OCI-LY7 (cell line): ENCODE data around the gene GNLY. TPM values are rescaled to one million over a fixed set of nuclear protein-coding genes. Genes with fewer than 3 reads are reported as not detected.

ENCODE experiments used
- BruUV-seq: library from RNA; stranded (reverse); fragments of 400-500 nt; replicated peaks from 2 replicates; lab custom pipeline; 2021; lab: Mats Ljungman, UMichigan
- CTCF ChIA-PET: fragments of 300-600 bp; sonication (Branson Sonifier 250); formaldehyde crosslinking; loops from one replicate; lab custom pipeline; 2022; ENCODE audit warnings: antibody characterized with exemption; ENCODE audit not compliant: unreplicated experiment; lab: Charles Lee
- POLR2A ChIA-PET: fragments of 300-600 bp; sonication (Branson Sonifier 250); formaldehyde crosslinking; loops from one replicate; lab custom pipeline; 2022; ENCODE audit warnings: antibody characterized with exemption; lab: Charles Lee
- DNase-seq: peaks from one replicate; pipeline ENCODE4 v3.0.0-alpha.2; 2015; ENCODE audit warnings: low spot score
- H2AFZ ChIP-seq: fragments of 200-600 bp; sonication (generic), shearing (Covaris generic); 2 replicates; pipeline ENCODE4 v1.6.1; 2014; ENCODE audit warnings: mild to moderate bottlenecking, antibody characterized with exemption, low read length, moderate library complexity
- H3K27ac ChIP-seq: fragments of 200-600 bp; sonication (generic); 2 replicates; pipeline ENCODE4 v1.5.1; 2014; ENCODE audit warnings: mixed run types, low read depth, mild to moderate bottlenecking, moderate library complexity, low read length, inconsistent platforms; ENCODE audit not compliant: poor library complexity, severe bottlenecking
- H3K36me3 ChIP-seq: fragments of 200-600 bp; sonication (generic); 2 replicates; pipeline ENCODE4 v1.6.1; 2014; ENCODE audit warnings: mild to moderate bottlenecking, antibody characterized with exemption, low read length, moderate library complexity, mixed read lengths; ENCODE audit not compliant: insufficient read depth
- H3K4me1 ChIP-seq: fragments of 200-600 bp; sonication (generic); 2 replicates; pipeline ENCODE4 v1.5.1; 2014; ENCODE audit warnings: mild to moderate bottlenecking, low read length; ENCODE audit not compliant: insufficient read depth, poor library complexity, severe bottlenecking
- H3K4me2 ChIP-seq: fragments of 200-600 bp; sonication (generic); 2 replicates; pipeline ENCODE4 v1.6.1; 2014; ENCODE audit warnings: mild to moderate bottlenecking, low read length
- H3K4me3 ChIP-seq: fragments of 200-600 bp; sonication (generic); 2 replicates; pipeline ENCODE4 v1.5.1; 2014; ENCODE audit warnings: mild to moderate bottlenecking, low read depth, low read length; ENCODE audit not compliant: poor library complexity, severe bottlenecking
- H3K79me2 ChIP-seq: fragments of 200-600 bp; sonication (generic); 2 replicates; pipeline ENCODE4 v1.6.1; 2016; ENCODE audit warnings: low read depth, mild to moderate bottlenecking, low read length, moderate library complexity, mixed read lengths; ENCODE audit not compliant: insufficient read depth
- H3K9me2 ChIP-seq: fragments of 200-600 bp; sonication (generic); 2 replicates; pipeline ENCODE4 v1.6.1; 2016; ENCODE audit warnings: mild to moderate bottlenecking, low read length, mixed read lengths; ENCODE audit not compliant: insufficient read depth
- H3K9me3 ChIP-seq: fragments of 200-600 bp; sonication (generic); 2 replicates; pipeline ENCODE4 v1.6.1; 2014; ENCODE audit warnings: mild to moderate bottlenecking, mixed run types, low read length, mixed read lengths
- H4K20me1 ChIP-seq: fragments of 200-600 bp; sonication (generic); 2 replicates; pipeline ENCODE4 v1.6.1; 2014; ENCODE audit warnings: mild to moderate bottlenecking, antibody characterized with exemption, low read length, moderate library complexity, mixed read lengths; ENCODE audit not compliant: insufficient read depth
- EZH2phosphoT487 ChIP-seq: fragments of 200-600 bp; sonication (generic); IDR thresholded peaks from 2 replicates; pipeline ENCODE4 v1.6.1; 2018; ENCODE audit warnings: low read depth, borderline replicate concordance, mild to moderate bottlenecking, mixed run types, antibody characterized with exemption, low read length, moderate library complexity, mixed read lengths
- intact Hi-C: fragments of 100-400 bp; cut with micrococcal nuclease; formaldehyde crosslinking; loops from one replicate; pipeline ENCODE4 v1.10.0; 2022; ENCODE audit not compliant: unreplicated experiment
- total RNA-seq, 2 experiments: library from RNA; depleted of rRNA in 1 of 2; stranded (reverse); fragments of >200 nt in 1 of 2; shearing (Covaris generic) in 1 of 2; gene quantifications; 2 replicates each; pipeline ENCODE4 v1.2.3, GENCODE V29; 2014 to 2022
- TF ChIP-seq, protein P1 (sequence below): fragments of 200-600 bp; sonication (generic); conservative IDR thresholded peaks from 2 replicates; pipeline ENCODE4 v1.5.1; 2014; ENCODE audit warnings: mild to moderate bottlenecking, antibody characterized with exemption, low read length, moderate library complexity, mixed read lengths

Gene GNLY
- total RNA-seq, 2 experiments from 2014 or later = not detected

DNA sequence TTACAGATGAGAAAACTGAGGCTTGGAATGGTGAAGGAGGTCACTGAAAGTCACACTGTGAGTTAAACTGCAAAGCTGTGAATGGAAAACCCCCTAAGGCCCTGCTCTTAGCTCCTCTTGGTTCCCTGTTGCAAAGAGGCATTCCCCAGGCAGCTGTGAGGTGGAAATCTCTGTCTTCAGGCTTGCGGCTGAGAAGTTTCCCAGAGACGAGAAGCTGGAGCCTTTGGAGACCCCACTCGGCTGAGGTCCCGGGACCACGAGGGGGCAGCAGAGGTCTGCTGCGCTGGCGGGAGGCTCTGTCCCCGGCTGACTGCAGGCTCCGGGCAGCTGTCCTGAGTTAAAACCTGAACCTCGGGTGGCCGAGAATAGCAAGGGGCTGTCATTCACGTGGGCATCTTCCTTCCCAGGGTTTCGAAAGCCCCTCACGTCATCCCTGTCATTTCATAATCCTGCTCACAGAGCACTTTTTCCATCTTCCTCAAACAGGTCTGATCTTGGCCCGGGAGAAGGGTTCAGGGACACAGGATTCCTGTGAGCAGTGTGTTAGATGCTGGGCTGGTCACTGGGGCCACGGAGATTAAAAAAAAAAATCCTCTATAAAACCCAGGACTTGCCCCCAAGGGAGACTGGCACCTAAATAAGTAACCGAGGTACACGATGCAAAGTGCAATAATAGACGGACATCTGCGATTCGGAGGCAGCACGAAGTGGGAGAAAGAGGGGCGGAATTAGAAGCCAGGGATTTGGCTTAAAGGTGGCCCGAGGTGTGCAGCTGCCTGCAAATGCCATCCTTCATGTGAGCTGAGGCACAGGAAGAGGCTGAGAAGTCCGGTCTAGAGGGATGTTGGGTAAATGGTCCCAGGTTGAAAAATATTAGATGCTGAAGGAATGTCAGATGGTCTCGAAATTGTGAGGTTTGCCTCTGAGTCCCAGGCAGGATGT lies 35.0 kb downstream of the GNLY start:
- H3K27ac ChIP-seq = no peak overlapping the region
- no peaks in the 10 kb centered on the region for H4K20me1 ChIP-seq
- intact Hi-C loops = loop anchor here (1.0 to 5.0 kb wide), 2 partner anchors 85 to 353 kb away; no protein-coding TSS in a partner anchor
- no peaks in the 10 kb centered on the region for H3K79me2 ChIP-seq
- peak; percentile 73 for DNase-seq
- no peaks in the 10 kb centered on the region for H3K9me3 ChIP-seq
- no peak for TF ChIP-seq EZH2phosphoT487
- TF ChIP-seq, protein P1, sequence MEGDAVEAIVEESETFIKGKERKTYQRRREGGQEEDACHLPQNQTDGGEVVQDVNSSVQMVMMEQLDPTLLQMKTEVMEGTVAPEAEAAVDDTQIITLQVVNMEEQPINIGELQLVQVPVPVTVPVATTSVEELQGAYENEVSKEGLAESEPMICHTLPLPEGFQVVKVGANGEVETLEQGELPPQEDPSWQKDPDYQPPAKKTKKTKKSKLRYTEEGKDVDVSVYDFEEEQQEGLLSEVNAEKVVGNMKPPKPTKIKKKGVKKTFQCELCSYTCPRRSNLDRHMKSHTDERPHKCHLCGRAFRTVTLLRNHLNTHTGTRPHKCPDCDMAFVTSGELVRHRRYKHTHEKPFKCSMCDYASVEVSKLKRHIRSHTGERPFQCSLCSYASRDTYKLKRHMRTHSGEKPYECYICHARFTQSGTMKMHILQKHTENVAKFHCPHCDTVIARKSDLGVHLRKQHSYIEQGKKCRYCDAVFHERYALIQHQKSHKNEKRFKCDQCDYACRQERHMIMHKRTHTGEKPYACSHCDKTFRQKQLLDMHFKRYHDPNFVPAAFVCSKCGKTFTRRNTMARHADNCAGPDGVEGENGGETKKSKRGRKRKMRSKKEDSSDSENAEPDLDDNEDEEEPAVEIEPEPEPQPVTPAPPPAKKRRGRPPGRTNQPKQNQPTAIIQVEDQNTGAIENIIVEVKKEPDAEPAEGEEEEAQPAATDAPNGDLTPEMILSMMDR = peak; percentile 92
- no peaks in the 10 kb centered on the region for H3K36me3 ChIP-seq
- CTCF ChIA-PET = interaction anchor here (0.6 to 1.6 kb wide), 5 partner anchors 9 to 165 kb away, joined by 3 read pairs; no protein-coding TSS in a partner anchor
- no peaks in the 10 kb centered on the region for H3K4me1 ChIP-seq
- no peaks in the 10 kb centered on the region for H3K9me2 ChIP-seq
- H2AFZ ChIP-seq = no peak overlapping the region; the same call in 1 of the 2 replicates
- POLR2A ChIA-PET = interaction anchor here (1.2 kb wide), 1 partner anchor 9 kb away, joined by 4 read pairs; no protein-coding TSS in a partner anchor
- no peak overlapping the region for H3K4me2 ChIP-seq
- BruUV-seq = no TSS peak
- no peak overlapping the region for H3K4me3 ChIP-seq

DNA sequence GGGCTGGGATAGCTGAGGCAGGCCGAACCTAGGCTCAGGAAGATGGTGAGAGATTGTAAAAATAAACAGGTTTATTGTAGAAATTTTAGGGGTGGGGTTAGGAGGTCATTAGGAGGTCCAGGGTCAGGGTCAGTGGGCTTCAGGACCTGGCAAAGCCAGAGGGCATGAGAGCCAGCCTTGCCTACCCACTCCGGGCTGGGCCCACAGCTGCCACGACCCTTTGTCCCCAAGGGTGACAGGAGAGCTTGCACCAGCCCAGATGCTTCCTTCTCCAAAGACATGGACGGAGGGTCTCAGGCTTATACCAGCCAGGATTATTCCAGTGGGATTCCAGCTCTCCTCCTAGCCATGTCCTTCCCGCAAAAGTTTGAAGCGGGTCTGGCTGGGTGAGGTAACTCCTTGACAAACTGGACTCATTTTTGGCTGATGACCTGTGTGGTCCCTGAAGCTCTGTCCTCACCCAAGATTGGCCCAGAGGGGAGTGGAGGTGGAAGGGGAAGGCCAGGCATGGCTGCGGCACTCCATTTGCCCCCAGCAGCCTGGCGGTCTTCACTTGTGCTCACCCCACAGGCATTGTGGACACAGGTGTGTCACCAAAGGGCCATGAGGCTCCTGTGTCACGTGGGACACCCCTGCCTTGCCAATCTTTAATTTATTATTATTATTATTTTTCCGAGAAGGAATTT lies 35.8 kb downstream of the GNLY start:
- no TSS peak for BruUV-seq
- H3K36me3 ChIP-seq = no peaks in the 10 kb centered on the region
- no peaks in the 10 kb centered on the region for H3K4me1 ChIP-seq
- TF ChIP-seq, protein P1 = no peak
- TF ChIP-seq EZH2phosphoT487 = no peak
- H3K79me2 ChIP-seq = no peaks in the 10 kb centered on the region
- no peak overlapping the region for H2AFZ ChIP-seq
- H3K27ac ChIP-seq = no peak overlapping the region
- H3K4me3 ChIP-seq = no peak overlapping the region
- H3K9me2 ChIP-seq = no peaks in the 10 kb centered on the region
- DNase-seq = no peak
- H3K4me2 ChIP-seq = no peak overlapping the region
- POLR2A ChIA-PET = interaction anchor here (1.2 kb wide), 1 partner anchor 10 kb away, joined by 4 read pairs; no protein-coding TSS in a partner anchor
- CTCF ChIA-PET = interaction anchor here (1.6 kb wide), 1 partner anchor 10 kb away, joined by 3 read pairs; no protein-coding TSS in a partner anchor
- H4K20me1 ChIP-seq = no peaks in the 10 kb centered on the region
- intact Hi-C loops = loop anchor here (1.0 to 5.0 kb wide), 2 partner anchors 84 to 352 kb away; no protein-coding TSS in a partner anchor
- H3K9me3 ChIP-seq = no peaks in the 10 kb centered on the region
